Colonic mucosa (tissue), 4 donors: ENCODE data around the gene RPTOR. TPM values are rescaled to one million over a fixed set of nuclear protein-coding genes. Genes with fewer than 3 reads are reported as not detected.

Source experiments
- DNase-seq: peaks from one replicate; pipeline ENCODE4 v3.0.0-alpha.2; 2020
- H3K27ac ChIP-seq: fragments of 200-600 bp; one replicate; pipeline ENCODE4 v1.8.0; 2021
- H3K27me3 ChIP-seq: fragments of 200-600 bp; one replicate; pipeline ENCODE4 v1.8.0; 2021
- H3K36me3 ChIP-seq: fragments of 200-600 bp; one replicate; pipeline ENCODE4 v1.8.0; 2021
- H3K4me1 ChIP-seq: fragments of 200-600 bp; one replicate; pipeline ENCODE4 v1.8.0; 2021; ENCODE audit warnings: mild to moderate bottlenecking
- H3K4me3 ChIP-seq: fragments of 200-600 bp; one replicate; pipeline ENCODE4 v1.8.0; 2021
- H3K9ac ChIP-seq, 2 donors: one replicate each; pipeline ENCODE4 v1.7.0; 2013; ENCODE audit warnings: control low read depth in 2 of 2, low read depth in 2 of 2, low read length in 2 of 2
- H3K9me3 ChIP-seq: fragments of 200-600 bp; one replicate; pipeline ENCODE4 v1.8.0; 2021
- CTCF ChIP-seq: fragments of 200-600 bp; IDR thresholded peaks from one replicate; pipeline ENCODE4 v1.8.0; 2022; ENCODE audit warnings: antibody characterized with exemption, mild to moderate bottlenecking
- intact Hi-C: fragments of 100-400 bp; cut with DNase I; formaldehyde crosslinking; loops from one replicate; pipeline ENCODE4 v1.14.1; 2022
- total RNA-seq, 2 donors: library from RNA; stranded (reverse); fragmentation: NEBNext Ultra II Directional in 1 of 2; extraction: Animal tissue kit (Norgen Biotek cat#: 25700) in 1 of 2; gene quantifications; one replicate each; pipeline ENCODE4 v1.2.1, GENCODE V29; 2021
- donor health status: healthy.
- donor health status: DM: no; HTN: no; CAD: no.
- donor health status: DM: no; HTN: no; CAD: no.

Gene RPTOR
- total RNA-seq, 2 donors from 2014 or later = 21.2 to 39.6 TPM

- H3K27ac ChIP-seq = no peak overlapping the region
These were observed 403.7 kb downstream of the RPTOR start for GRCh38 chr17:80948019-80948975.

DNA sequence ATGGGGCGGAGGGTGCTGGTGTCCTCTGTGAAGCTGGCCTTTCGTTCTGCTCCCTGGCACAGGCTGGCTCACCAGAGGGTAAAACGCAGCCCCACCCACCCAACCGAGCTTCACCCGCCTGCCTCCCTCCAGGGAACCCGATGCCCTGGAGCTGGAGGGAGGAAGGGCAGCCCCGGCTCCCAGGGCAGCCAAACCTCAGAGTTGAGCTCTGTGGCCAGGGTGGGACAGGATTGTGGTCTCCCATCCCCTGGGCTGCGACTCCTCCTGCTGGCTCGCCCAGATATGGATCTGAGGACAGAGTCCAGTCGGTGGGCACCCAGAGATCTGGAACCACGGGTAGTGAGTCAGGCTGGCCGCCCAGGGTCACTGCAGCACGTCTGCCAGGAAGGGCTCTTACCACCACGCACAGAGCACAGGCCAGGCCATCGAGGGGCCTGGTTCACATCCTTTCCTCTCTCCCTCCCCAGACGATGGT, 404.4 kb downstream of the RPTOR start:
- intact Hi-C loops = no loop called here
- DNase-seq = no peak
- no peak overlapping the region for H3K27ac ChIP-seq
- no peaks in the 10 kb centered on the region for H3K9me3 ChIP-seq
- H3K9ac ChIP-seq = no peak overlapping the region
- H3K27me3 ChIP-seq = no peaks in the 10 kb centered on the region
- no peaks in the 10 kb centered on the region for H3K4me1 ChIP-seq
- no peaks in the 10 kb centered on the region for H3K36me3 ChIP-seq
- no peak for TF ChIP-seq CTCF
- H3K4me3 ChIP-seq = no peak overlapping the region

More at GRCh38 chr17:80948019-80948975, 403.7 kb downstream of the RPTOR start:
- no peak for TF ChIP-seq CTCF
- H3K4me1 ChIP-seq = no peaks in the 10 kb centered on the region
- no peak overlapping the region for H3K9ac ChIP-seq
- no peaks in the 10 kb centered on the region for H3K9me3 ChIP-seq
- H3K4me3 ChIP-seq = no peak overlapping the region
- DNase-seq = no peak
- intact Hi-C loops = no loop called here
- no peaks in the 10 kb centered on the region for H3K36me3 ChIP-seq
- no peaks in the 10 kb centered on the region for H3K27me3 ChIP-seq

DNA sequence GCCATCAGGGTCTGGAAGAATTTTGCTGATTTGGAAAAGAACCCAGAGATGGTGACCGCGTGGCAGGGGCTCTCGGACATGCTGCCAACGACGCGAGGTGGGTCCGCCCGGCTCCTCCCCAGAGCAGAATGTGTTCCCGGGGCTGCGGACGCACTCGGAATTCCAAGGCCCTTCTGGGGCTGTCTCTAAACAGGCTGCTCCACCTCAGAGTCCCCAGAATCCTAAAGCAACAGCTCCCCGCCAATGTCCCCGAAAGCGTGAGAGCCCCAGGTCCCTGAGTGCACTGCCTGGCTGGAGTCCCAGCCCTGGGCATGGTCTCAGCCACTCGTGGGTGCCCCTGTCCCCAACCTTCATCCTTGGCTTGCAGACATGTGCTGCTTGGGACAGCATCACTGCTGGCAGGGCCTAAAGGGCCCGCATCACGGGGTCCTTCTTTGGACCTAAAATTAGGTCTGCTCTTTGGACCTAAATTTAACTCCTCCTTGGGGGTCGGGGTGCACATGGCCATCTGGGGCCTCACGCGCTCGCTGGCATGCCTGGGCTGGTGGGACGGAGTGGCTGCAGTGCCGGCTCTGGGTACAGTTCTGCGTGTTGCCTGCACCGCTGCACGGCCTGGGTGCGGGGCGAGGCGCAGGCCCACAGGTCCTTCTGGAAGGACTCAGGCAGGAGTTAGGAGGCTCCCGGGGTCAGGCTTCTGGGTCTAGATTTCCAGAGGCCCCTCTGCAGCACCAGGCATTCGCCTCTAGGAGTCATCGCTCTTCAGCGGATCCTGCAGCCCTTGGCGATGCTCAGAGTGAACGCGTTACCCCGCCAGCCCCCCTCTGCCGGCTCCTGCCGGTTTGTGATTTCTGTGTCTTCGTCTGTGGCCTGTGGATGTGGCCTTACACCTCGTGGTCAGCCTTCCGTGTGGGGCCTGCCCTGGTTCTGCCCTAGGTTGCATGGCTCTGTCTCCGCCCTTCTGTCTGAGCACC, 405.1 kb downstream of the RPTOR start:
- H3K27me3 ChIP-seq = no peaks in the 10 kb centered on the region
- H3K9ac ChIP-seq = no peak overlapping the region
- no peaks in the 10 kb centered on the region for H3K4me1 ChIP-seq
- no peak overlapping the region for H3K27ac ChIP-seq
- TF ChIP-seq CTCF = no peak
- no peaks in the 10 kb centered on the region for H3K36me3 ChIP-seq
- H3K4me3 ChIP-seq = no peak overlapping the region
- intact Hi-C loops = no loop called here
- no peaks in the 10 kb centered on the region for H3K9me3 ChIP-seq
- DNase-seq = no peak

GRCh38 chr17:80950466-80951120, 406.0 kb downstream of the RPTOR start:
- intact Hi-C loops = no loop called here
- Histone ChIP-seq H3K27ac (no peak overlapping the region), H3K36me3 (no peaks in the 10 kb centered on the region)

More at GRCh38 chr17:80950466-80951120, 406.0 kb downstream of the RPTOR start:
- TF ChIP-seq CTCF = no peak
- Histone ChIP-seq H3K4me1 (no peaks in the 10 kb centered on the region), H3K4me3 (no peak overlapping the region), H3K9ac (no peak overlapping the region), H3K9me3 (no peaks in the 10 kb centered on the region), H3K27me3 (no peaks in the 10 kb centered on the region)
- DNase-seq = no peak
